SK-N-SH (cell line): Measurements from ENCODE around the gene SNAI3. TPM values are rescaled to one million over a fixed set of nuclear protein-coding genes. Genes with fewer than 3 reads are reported as not detected.

Experiments used
- CTCF ChIA-PET: fragments of 300-600, 350-600 bp; formaldehyde crosslinking; extraction: SDS; loops from one replicate; lab custom pipeline; 2021; lab: Yijun Ruan, JAX
- POLR2A ChIA-PET: fragments of 350-600 bp; sonication (Branson Sonifier 250); formaldehyde crosslinking; extraction: SDS; loops from one replicate; lab custom pipeline; 2020; ENCODE audit warnings: antibody characterized with exemption, inconsistent platforms; lab: Yijun Ruan, JAX
- DNase-seq: peaks from one replicate; pipeline ENCODE4 v3.0.0; 2012
- H2AFZ ChIP-seq: fragments of 200-600 bp; sonication (generic); 2 replicates; pipeline ENCODE4 v1.8.1; 2016; ENCODE audit warnings: antibody characterized with exemption, mild to moderate bottlenecking, low read depth
- H3F3A ChIP-seq: fragments of 200-600 bp; sonication (generic); replicated peaks from 2 replicates; pipeline ENCODE3; 2016; ENCODE audit warnings: antibody characterized with exemption, mild to moderate bottlenecking; ENCODE audit not compliant: insufficient read depth
- H3K27ac ChIP-seq, 2 experiments: fragments of 200-500 bp in 1 of 2; fragments of 200-600 bp in 1 of 2; sonication (Bioruptor generic) in 1 of 2; sonication (generic), shearing (Covaris generic) in 1 of 2; 2 replicates each; pipeline versions ENCODE4 v1.5.1 to v1.6.1; 2014 to 2016; ENCODE audit warnings: low read depth in 2 of 2, inconsistent platforms in 1 of 2, low read length in 1 of 2, mild to moderate bottlenecking in 1 of 2, mixed read lengths in 1 of 2
- H3K27me3 ChIP-seq: fragments of 200-600 bp; sonication (generic), shearing (Covaris generic); 2 replicates; pipeline ENCODE4 v1.6.1; 2016; ENCODE audit warnings: mixed run types; ENCODE audit not compliant: insufficient read depth
- H3K36me3 ChIP-seq, 2 experiments: fragments of 200-500 bp in 1 of 2; fragments of 200-600 bp in 1 of 2; sonication (Bioruptor generic) in 1 of 2; sonication (generic) in 1 of 2; replicated peaks in 1 of 2; 2 replicates each; pipeline versions ENCODE3 to v1.5.1; 2014 to 2016; ENCODE audit warnings: low read length in 1 of 2, mild to moderate bottlenecking in 1 of 2; ENCODE audit not compliant: insufficient read depth in 2 of 2, control insufficient read depth in 1 of 2
- H3K4me1 ChIP-seq, 2 experiments: fragments of 200-500 bp in 1 of 2; fragments of 200-600 bp in 1 of 2; sonication (Bioruptor generic) in 1 of 2; sonication (generic), shearing (Covaris generic) in 1 of 2; 2 replicates each; pipeline versions ENCODE4 v1.5.1 to v1.6.1; 2014 to 2016; ENCODE audit warnings: low read depth in 1 of 2, low read length in 1 of 2, mixed run types in 1 of 2; ENCODE audit not compliant: insufficient read depth in 2 of 2, control insufficient read depth in 1 of 2
- H3K4me2 ChIP-seq: fragments of 200-600 bp; sonication (generic), shearing (Covaris generic); 2 replicates; pipeline ENCODE4 v1.6.1; 2017; ENCODE audit warnings: mixed run types
- H3K4me3 ChIP-seq, 2 experiments: fragments of 200-500 bp in 1 of 2; fragments of 200-600 bp in 1 of 2; sonication (Bioruptor generic) in 1 of 2; sonication (generic), shearing (Covaris generic) in 1 of 2; 2 replicates each; pipeline versions ENCODE4 v1.5.1 to v1.8.1; 2014 to 2016; ENCODE audit warnings: low read depth in 2 of 2, inconsistent platforms in 1 of 2, low read length in 1 of 2, mild to moderate bottlenecking in 1 of 2, mixed read lengths in 1 of 2, moderate library complexity in 1 of 2
- H3K79me2 ChIP-seq: fragments of 200-600 bp; sonication (generic); 2 replicates; pipeline ENCODE4 v1.8.1; 2017; ENCODE audit warnings: mild to moderate bottlenecking; ENCODE audit not compliant: insufficient read depth
- H3K9ac ChIP-seq: fragments of 200-600 bp; sonication (generic); 2 replicates; pipeline ENCODE4 v1.6.1; 2017; ENCODE audit warnings: mixed run types
- H3K9me2 ChIP-seq: fragments of 200-600 bp; sonication (generic); 2 replicates; pipeline ENCODE4 v1.6.1; 2017; ENCODE audit warnings: mixed run types
- H3K9me3 ChIP-seq: fragments of 200-600 bp; sonication (generic); 2 replicates; pipeline ENCODE4 v1.6.1; 2017; ENCODE audit warnings: mixed run types, mild to moderate bottlenecking, moderate library complexity
- H4K20me1 ChIP-seq: fragments of 200-600 bp; sonication (generic); 2 replicates; pipeline ENCODE4 v1.6.1; 2017; ENCODE audit warnings: mild to moderate bottlenecking, mixed run types; ENCODE audit not compliant: insufficient read depth
- CHD2 ChIP-seq: fragments of 150-350 bp; IDR thresholded peaks from 2 replicates; pipeline ENCODE4 v1.6.1; 2018; ENCODE audit warnings: low read length; ENCODE audit not compliant: partially characterized antibody
- EZH2phosphoT487 ChIP-seq: fragments of 200-600 bp; sonication (generic); IDR thresholded peaks from 2 replicates; pipeline ENCODE4 v1.6.1; 2017; ENCODE audit warnings: low read depth, mixed run types, mild to moderate bottlenecking, antibody characterized with exemption, moderate library complexity, borderline replicate concordance
- FOXM1 ChIP-seq: IDR thresholded peaks from 2 replicates; pipeline ENCODE4 v1.4.0; 2012; ENCODE audit warnings: low read depth, mild to moderate bottlenecking
- GATA2 ChIP-seq: sonication (generic); formaldehyde crosslinking; IDR thresholded peaks from 2 replicates; pipeline ENCODE4 v1.5.0; 2020; ENCODE audit warnings: mild to moderate bottlenecking, missing genetic modification reagents
- IRF3 ChIP-seq: fragments of 150-350 bp; IDR thresholded peaks from 2 replicates; pipeline ENCODE4 v1.6.1; 2016; ENCODE audit warnings: mild to moderate bottlenecking, low read depth, low read length
- JUND ChIP-seq: IDR thresholded peaks from 2 replicates; pipeline ENCODE4 v1.4.0; 2012
- MEF2A ChIP-seq: IDR thresholded peaks from 2 replicates; pipeline ENCODE4 v1.4.0; 2012; ENCODE audit warnings: low read depth, borderline replicate concordance
- MXI1 ChIP-seq: IDR thresholded peaks from 2 replicates; pipeline ENCODE4 v1.6.1; 2012; ENCODE audit warnings: mild to moderate bottlenecking, low read depth, low read length, improper control_type of control experiment
- NFIC ChIP-seq: IDR thresholded peaks from 2 replicates; pipeline ENCODE4 v1.4.0; 2012; ENCODE audit warnings: borderline replicate concordance
- NRF1 ChIP-seq: IDR thresholded peaks from 2 replicates; pipeline ENCODE4 v1.6.1; 2012; ENCODE audit warnings: low read depth, mild to moderate bottlenecking, low read length
- RCOR1 ChIP-seq: fragments of 150-350 bp; IDR thresholded peaks from 2 replicates; pipeline ENCODE4 v1.6.1; 2017; ENCODE audit warnings: antibody characterized with exemption, low read length
- REST ChIP-seq: IDR thresholded peaks from 2 replicates; pipeline ENCODE4 v1.6.1; 2012; ENCODE audit warnings: mild to moderate bottlenecking, low read depth, low read length, moderate library complexity
- SIN3A ChIP-seq: IDR thresholded peaks from 2 replicates; pipeline ENCODE4 v1.6.1; 2012; ENCODE audit warnings: low read depth, mild to moderate bottlenecking, low read length, moderate library complexity, borderline replicate concordance
- SMC3 ChIP-seq: IDR thresholded peaks from 2 replicates; pipeline ENCODE4 v1.6.1; 2012; ENCODE audit warnings: low read depth, low read length, improper control_type of control experiment
- TAF1 ChIP-seq: IDR thresholded peaks from 2 replicates; pipeline ENCODE4 v1.6.1; 2012; ENCODE audit warnings: low read depth, mild to moderate bottlenecking, low read length, moderate library complexity, borderline replicate concordance
- TCF12 ChIP-seq: IDR thresholded peaks from 2 replicates; pipeline ENCODE4 v1.4.0; 2012
- YY1 ChIP-seq: IDR thresholded peaks from 2 replicates; pipeline ENCODE4 v1.4.0; 2012; ENCODE audit warnings: low read depth, mild to moderate bottlenecking
- WGBS: methylation state at CpG from one replicate; pipeline ENCODE4 v1.1.6; 2017; ENCODE audit warnings: low lambda C conversion rate; 5-methylcytosine and 5-hydroxymethylcytosine counted together
- polyA plus RNA-seq, 3 experiments: library from polyadenylated mRNA; depleted of rRNA; stranded (reverse); fragments of >200 nt; gene quantifications; 2 replicates each; pipeline ENCODE4 v1.2.3, GENCODE V29; 2012
- TF ChIP-seq, protein P1 (sequence below): fragments of 200-600 bp; sonication (generic); IDR thresholded peaks from 2 replicates; pipeline ENCODE4 v1.6.1; 2017; ENCODE audit warnings: antibody characterized with exemption, mild to moderate bottlenecking, moderate library complexity

SNAI3 gene
- polyA plus RNA-seq, 1 of the 3 experiments (the other 2 are of a cell fraction), result 0.03 TPM

- no peak for DNase-seq
- ChIA-PET POLR2A (no interaction called here), CTCF (interaction anchor here (0.9 to 3.1 kb wide), 2 partner anchors 16 to 30 kb away, joined by 3 to 12 read pairs; no protein-coding TSS in a partner anchor)
- Histone ChIP-seq H3K4me1 (peaks cover 0 to 16% of the 10 kb centered on the region in 2 experiments; a peak in 2 of 4 replicates), H3K79me2 (peaks cover 58% of the 10 kb centered on the region), H3K4me2 (peak overlapping the region; percentile 98), H3K36me3 (peaks cover 0 to 4% of the 10 kb centered on the region in 2 experiments), H4K20me1 (0 out of 2 replicates have a peak, but pooled peaks cover 6% of the 10 kb centered on the region), H3K9me2 (no peaks in the 10 kb centered on the region), H3K4me3 (peak overlapping the region; percentile 94 to 99), H3K9me3 (no peaks in the 10 kb centered on the region), H2AFZ (peak overlapping the region; percentile 56; the same call in 1 of the 2 replicates), H3K27me3 (no peaks in the 10 kb centered on the region), H3K9ac (peak overlapping the region; percentile 75), H3K27ac (peak overlapping the region in 1 of 2 experiments; percentile 30; a peak in 1 of 4 replicates), H3F3A (peaks cover 17% of the 10 kb centered on the region)
- 24% methylated on average over 17 of the region's 17 CpGs for WGBS
- TF ChIP-seq RCOR1 (no peak), TAF1 (no peak), JUND (no peak), SMC3 (no peak), REST (no peak), NRF1 (no peak), CHD2 (no peak), MEF2A (no peak), IRF3 (no peak), TCF12 (no peak), GATA2 (no peak), EZH2phosphoT487 (no peak), FOXM1 (no peak), MXI1 (no peak), YY1 (no peak), SIN3A (no peak), NFIC (no peak)
- TF ChIP-seq, protein P1, sequence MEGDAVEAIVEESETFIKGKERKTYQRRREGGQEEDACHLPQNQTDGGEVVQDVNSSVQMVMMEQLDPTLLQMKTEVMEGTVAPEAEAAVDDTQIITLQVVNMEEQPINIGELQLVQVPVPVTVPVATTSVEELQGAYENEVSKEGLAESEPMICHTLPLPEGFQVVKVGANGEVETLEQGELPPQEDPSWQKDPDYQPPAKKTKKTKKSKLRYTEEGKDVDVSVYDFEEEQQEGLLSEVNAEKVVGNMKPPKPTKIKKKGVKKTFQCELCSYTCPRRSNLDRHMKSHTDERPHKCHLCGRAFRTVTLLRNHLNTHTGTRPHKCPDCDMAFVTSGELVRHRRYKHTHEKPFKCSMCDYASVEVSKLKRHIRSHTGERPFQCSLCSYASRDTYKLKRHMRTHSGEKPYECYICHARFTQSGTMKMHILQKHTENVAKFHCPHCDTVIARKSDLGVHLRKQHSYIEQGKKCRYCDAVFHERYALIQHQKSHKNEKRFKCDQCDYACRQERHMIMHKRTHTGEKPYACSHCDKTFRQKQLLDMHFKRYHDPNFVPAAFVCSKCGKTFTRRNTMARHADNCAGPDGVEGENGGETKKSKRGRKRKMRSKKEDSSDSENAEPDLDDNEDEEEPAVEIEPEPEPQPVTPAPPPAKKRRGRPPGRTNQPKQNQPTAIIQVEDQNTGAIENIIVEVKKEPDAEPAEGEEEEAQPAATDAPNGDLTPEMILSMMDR, result no peak
Observed at GRCh38 chr16:88706965-88707826, 20.9 kb upstream of the SNAI3 start.
